Fibroblast of villous mesenchyme (primary cell): ENCODE results near the gene G6PC3. TPM values are rescaled to one million over a fixed set of nuclear protein-coding genes. Genes with fewer than 3 reads are reported as not detected.
A peak's percentile ranks its signal among the peaks of the same experiment; 100 is the strongest.

Source experiments
- DNase-seq: peaks from one replicate; pipeline ENCODE4 v3.0.0-alpha.2; 2010; ENCODE audit warnings: low read depth
- H3K4me3 ChIP-seq: 2 replicates; pipeline ENCODE4 v1.5.1; 2011; ENCODE audit warnings: low read depth, mild to moderate bottlenecking, low read length
- CTCF ChIP-seq: IDR thresholded peaks from 2 replicates; pipeline ENCODE4 v1.5.1; 2012; ENCODE audit warnings: low read depth, mild to moderate bottlenecking, low read length; ENCODE audit not compliant: insufficient read depth
- total RNA-seq: library from RNA; depleted of rRNA; stranded (reverse); fragments of >200 nt; gene quantifications from 2 replicates; pipeline ENCODE4 v1.2.3, GENCODE V29; 2012

The G6PC3 gene
- total RNA-seq, 1 donor: 27.6 TPM

DNA sequence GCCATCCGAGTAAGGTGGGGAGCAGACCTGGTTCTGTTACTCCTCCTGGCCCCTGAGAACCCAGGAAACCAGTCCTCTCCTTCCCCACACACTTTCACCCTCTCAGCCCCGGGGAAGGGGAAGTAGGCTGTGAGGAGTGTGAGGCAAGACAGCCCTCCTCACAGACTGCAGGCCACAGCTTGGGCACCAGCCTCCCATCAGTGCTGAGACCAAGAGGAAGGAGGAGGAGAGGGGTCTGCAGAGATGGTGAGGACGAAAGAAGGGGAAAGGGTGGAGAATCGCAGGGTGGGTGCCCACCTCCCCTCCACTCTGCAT lies 7.0 kb downstream of the G6PC3 start:
- H3K4me3 ChIP-seq: no peak overlapping the region
- no peak for TF ChIP-seq CTCF

GRCh38 chr17:44078412-44078811 lies 7.9 kb downstream of the G6PC3 start:
- TF ChIP-seq CTCF: no peak
- no peak overlapping the region for H3K4me3 ChIP-seq
- no peak for DNase-seq

More for the DNA sequence above, 7.0 kb downstream of the G6PC3 start:
- no peak for DNase-seq

DNA sequence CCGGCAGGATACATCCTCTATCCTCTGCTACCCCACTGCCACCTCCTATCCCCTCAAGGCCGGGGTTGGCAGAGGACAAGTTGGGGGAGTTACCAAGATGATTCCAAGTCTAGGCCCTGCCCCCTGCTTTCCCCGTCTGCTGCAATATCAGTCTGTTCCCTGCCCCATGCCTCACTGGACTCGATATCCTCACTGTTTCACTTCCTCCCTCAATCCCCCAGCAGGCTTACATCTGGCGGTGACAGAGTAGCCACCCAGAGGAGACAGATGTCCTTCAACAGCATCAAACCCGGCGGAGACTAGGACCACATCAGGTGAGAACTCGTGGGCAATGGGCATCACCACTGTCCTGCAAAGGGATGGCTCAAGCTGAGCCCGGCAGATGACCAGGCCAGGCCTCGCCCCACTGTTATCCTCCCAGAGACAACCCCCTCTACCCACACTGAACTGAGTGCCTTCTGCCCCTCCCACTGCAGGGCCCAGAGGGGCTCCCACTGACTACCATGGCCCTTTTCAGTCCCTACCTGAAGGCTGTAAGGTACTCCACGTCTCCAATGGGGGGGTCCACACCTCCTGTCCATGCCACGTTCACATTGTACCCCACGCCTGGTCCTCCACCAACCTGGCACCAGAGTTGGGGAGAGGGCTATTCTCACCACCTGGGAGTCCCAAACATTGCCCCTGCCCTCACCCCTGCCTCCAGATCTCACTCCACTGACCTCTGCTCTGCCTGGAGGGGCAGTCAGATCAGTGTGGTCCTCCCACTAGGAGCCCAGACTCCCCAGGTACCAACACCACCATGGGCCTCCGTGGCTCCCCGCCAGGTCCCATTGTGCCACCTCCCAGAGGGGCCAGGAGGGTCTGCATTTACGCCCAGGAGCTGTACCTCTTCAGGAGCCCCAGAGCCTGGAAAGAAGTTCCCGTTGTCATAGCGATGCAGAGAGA lies 9.6 kb downstream of the G6PC3 start:
- TF ChIP-seq CTCF: no peak
- no peak overlapping the region for H3K4me3 ChIP-seq
- no peak for DNase-seq

- no peak for TF ChIP-seq CTCF
- H3K4me3 ChIP-seq: no peak overlapping the region
- DNase-seq: no peak
Observed at GRCh38 chr17:44081681-44082080, 11.1 kb downstream of the G6PC3 start.

DNA sequence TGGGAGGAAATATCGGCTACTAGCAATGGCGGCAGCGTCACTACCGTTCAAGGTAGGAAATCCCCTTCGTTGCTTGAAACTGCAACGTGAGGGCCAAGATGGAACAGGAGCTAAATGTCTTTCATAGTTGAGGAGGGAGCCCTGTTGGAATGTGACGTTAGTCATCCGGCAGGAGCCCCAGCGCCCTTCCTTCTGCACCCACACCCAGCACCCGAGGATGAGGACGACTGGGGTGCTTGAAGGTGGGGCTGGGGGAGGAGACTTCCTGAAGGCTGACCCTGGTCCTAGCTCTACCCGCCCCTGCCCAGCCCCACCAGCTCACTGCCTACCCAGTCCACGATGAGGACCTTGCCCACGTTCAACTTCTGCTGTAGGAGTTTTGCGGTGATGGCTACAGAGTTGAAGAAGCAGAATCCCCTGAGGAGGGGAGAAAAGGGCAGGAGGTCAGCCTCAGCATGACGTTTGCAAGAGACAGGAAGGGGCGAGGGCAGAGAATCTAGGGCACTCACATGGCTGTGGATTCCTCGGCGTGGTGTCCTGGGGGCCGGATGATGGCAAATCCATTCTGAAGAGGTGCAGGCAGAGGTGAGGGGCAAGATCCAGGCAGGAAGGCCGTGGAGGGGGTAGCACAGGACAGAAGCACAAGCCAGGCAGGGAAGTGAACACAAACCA lies 11.9 kb downstream of the G6PC3 start:
- H3K4me3 ChIP-seq: no peak overlapping the region
- TF ChIP-seq CTCF: no peak
- DNase-seq: no peak

DNA sequence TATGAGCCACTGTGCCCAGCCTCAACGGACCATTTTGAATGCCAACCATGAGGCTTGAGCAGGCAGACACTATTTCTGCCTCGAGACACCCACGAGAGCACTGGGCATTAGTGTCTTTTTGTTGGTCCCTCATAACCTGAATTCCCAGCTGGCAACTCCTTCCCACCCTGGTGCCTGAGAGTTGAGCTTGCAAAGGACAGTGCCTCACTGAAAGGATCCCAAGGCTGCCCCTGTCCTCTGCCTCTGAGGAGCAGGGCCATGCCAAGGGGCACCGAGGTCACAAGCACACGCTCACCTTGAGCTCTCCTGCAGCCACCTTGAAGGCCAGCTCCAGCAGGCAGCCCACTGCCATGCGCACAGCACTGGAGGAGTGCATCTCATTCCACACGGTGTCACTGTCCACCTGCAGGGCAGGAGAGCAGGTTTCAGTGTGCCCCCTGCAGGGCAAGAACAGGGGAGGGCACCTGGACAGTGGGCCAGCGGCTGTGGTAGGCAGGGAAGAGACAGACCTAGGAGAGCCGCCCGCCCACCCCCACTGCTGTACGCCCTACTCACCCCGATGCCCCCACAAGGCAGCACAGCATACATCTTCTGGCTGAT lies 12.8 kb downstream of the G6PC3 start:
- no peak for DNase-seq
- no peak overlapping the region for H3K4me3 ChIP-seq
- peak; percentile 30 for TF ChIP-seq CTCF
